HCT116 (cell line): ENCODE results near the gene EXD3. TPM values are rescaled to one million over a fixed set of nuclear protein-coding genes. Genes with fewer than 3 reads are reported as not detected.

ENCODE experiments used
- ATAC-seq: fragments of 200-7000 bp; cut with Tn5 transposase; 2 replicates; pipeline ENCODE4 v1.9.1; 2020; ENCODE audit warnings: mild to moderate bottlenecking, moderate library complexity
- BruUV-seq: library from RNA; stranded (reverse); fragments of 400-500 nt; replicated peaks from 2 replicates; lab custom pipeline; 2021; lab: Mats Ljungman, UMichigan
- CTCF ChIA-PET: fragments of 300-600 bp; sonication (Branson Sonifier 250); formaldehyde crosslinking; loops from one replicate; lab custom pipeline; 2021; ENCODE audit warnings: antibody characterized with exemption; lab: Charles Lee
- POLR2A ChIA-PET: fragments of 300-600, 350-600 bp; sonication (Branson Sonifier 250); formaldehyde crosslinking; loops from one replicate; lab custom pipeline; 2021; ENCODE audit warnings: antibody characterized with exemption; lab: Charles Lee
- RAD21 ChIA-PET, 2 experiments: fragments of 300-600 bp; sonication (Branson Sonifier 250); formaldehyde crosslinking; loops; one replicate each; lab custom pipeline; 2023; ENCODE audit warnings: low total read pairs in 2 of 2; ENCODE audit not compliant: uncharacterized antibody in 2 of 2, unreplicated experiment in 2 of 2, low non-redundant PET in 1 of 2; lab: Charles Lee
- DNase-seq: peaks from one replicate; pipeline ENCODE4 v3.0.0-alpha.2; 2010; ENCODE audit warnings: low read depth, low spot score
- H2AFZ ChIP-seq: fragments of 200-600 bp; shearing (Covaris generic), sonication (generic); 2 replicates; pipeline ENCODE4 v1.6.1; 2017; ENCODE audit warnings: low read depth, mixed run types, mixed read lengths, antibody characterized with exemption, low read length; ENCODE audit not compliant: poor library complexity, severe bottlenecking
- H3K27ac ChIP-seq: 2 replicates; pipeline ENCODE4 v1.5.1; 2012; ENCODE audit warnings: low read depth, low read length
- H3K27me3 ChIP-seq: fragments of 200-600 bp; sonication (generic); 2 replicates; pipeline ENCODE4 v1.6.1; 2016; ENCODE audit warnings: mixed run types, low read length, mixed read lengths; ENCODE audit not compliant: insufficient read depth
- H3K36me3 ChIP-seq, 2 experiments: fragments of 200-500 bp in 1 of 2; fragments of 200-600 bp in 1 of 2; sonication (Bioruptor generic) in 1 of 2; sonication (generic) in 1 of 2; 2 replicates each; pipeline versions ENCODE4 v1.5.1 to v1.6.1; 2014 to 2016; ENCODE audit warnings: low read length in 2 of 2, inconsistent platforms in 1 of 2, mixed read lengths in 1 of 2, mixed run types in 1 of 2; ENCODE audit not compliant: insufficient read depth in 2 of 2, control insufficient read depth in 1 of 2
- H3K4me1 ChIP-seq, 2 experiments: fragments of 200-600 bp in 1 of 2; sonication (generic) in 1 of 2; 2 replicates each; pipeline versions ENCODE4 v1.5.1 to v1.6.1; 2012 to 2017; ENCODE audit warnings: low read length in 2 of 2, inconsistent platforms in 1 of 2, mild to moderate bottlenecking in 1 of 2, mixed read lengths in 1 of 2, mixed run types in 1 of 2, moderate library complexity in 1 of 2; ENCODE audit not compliant: insufficient read depth in 2 of 2, control insufficient read depth in 1 of 2
- H3K4me2 ChIP-seq: fragments of 200-600 bp; sonication (generic); 2 replicates; pipeline ENCODE4 v1.6.1; 2017; ENCODE audit warnings: mixed run types, low read length, mixed read lengths
- H3K4me3 ChIP-seq, 2 experiments: fragments of 200-600 bp in 1 of 2; sonication (generic) in 1 of 2; replicated peaks in 1 of 2; 2 replicates each; pipeline ENCODE4 v1.5.1; 2011 to 2016; ENCODE audit warnings: low read length in 2 of 2, control low read depth in 1 of 2, low read depth in 1 of 2, mild to moderate bottlenecking in 1 of 2, mixed read lengths in 1 of 2, mixed run types in 1 of 2
- H3K79me2 ChIP-seq: fragments of 200-600 bp; sonication (generic); 2 replicates; pipeline ENCODE4 v1.6.1; 2017; ENCODE audit warnings: mild to moderate bottlenecking, mixed run types, low read length, moderate library complexity, mixed read lengths; ENCODE audit not compliant: insufficient read depth
- H3K9ac ChIP-seq: fragments of 200-600 bp; sonication (generic); 2 replicates; pipeline ENCODE4 v1.6.1; 2016; ENCODE audit warnings: low read length, mixed read lengths
- H3K9me2 ChIP-seq: fragments of 200-600 bp; sonication (generic), shearing (Covaris generic); 2 replicates; pipeline ENCODE4 v1.6.1; 2017; ENCODE audit warnings: mixed run types, mild to moderate bottlenecking, moderate library complexity; ENCODE audit not compliant: insufficient read depth
- H3K9me3 ChIP-seq, 2 experiments: fragments of 200-500 bp in 1 of 2; fragments of 200-600 bp in 1 of 2; sonication (Bioruptor generic) in 1 of 2; sonication (generic) in 1 of 2; 2 replicates each; pipeline ENCODE4 v1.6.1; 2014 to 2017; ENCODE audit warnings: low read length in 2 of 2, mixed read lengths in 2 of 2, inconsistent platforms in 1 of 2, low read depth in 1 of 2, mild to moderate bottlenecking in 1 of 2, mixed run types in 1 of 2, moderate library complexity in 1 of 2; ENCODE audit not compliant: control insufficient read depth in 1 of 2, insufficient read depth in 1 of 2
- H4K20me1 ChIP-seq: fragments of 200-600 bp; sonication (generic), shearing (Covaris generic); 2 replicates; pipeline ENCODE4 v1.6.1; 2017; ENCODE audit warnings: mixed run types, mild to moderate bottlenecking, moderate library complexity; ENCODE audit not compliant: insufficient read depth
- CBX3 ChIP-seq: IDR thresholded peaks from 2 replicates; pipeline ENCODE4 v1.6.1; 2012; ENCODE audit warnings: low read depth
- CTCF ChIP-seq, 3 experiments: fragments of 200-600 bp in 1 of 3; sonication (generic) in 1 of 3; IDR thresholded peaks in 2 of 3; conservative IDR thresholded peaks in 1 of 3; 2 replicates each; pipeline ENCODE4 v1.5.1; 2012 to 2017; ENCODE audit warnings: low read depth in 2 of 3, low read length in 2 of 3, antibody characterized with exemption in 1 of 3, borderline replicate concordance in 1 of 3, control low read depth in 1 of 3, mild to moderate bottlenecking in 1 of 3, mixed read lengths in 1 of 3, mixed run types in 1 of 3, moderate library complexity in 1 of 3; ENCODE audit not compliant: insufficient read depth in 1 of 3
- POLR2A ChIP-seq: IDR thresholded peaks from 2 replicates; pipeline ENCODE4 v1.7.0; 2011; ENCODE audit warnings: borderline replicate concordance; ENCODE audit not compliant: insufficient read depth, insufficient read length; ENCODE audit errors: extremely low read depth
- TCF7L2 ChIP-seq: IDR thresholded peaks from 2 replicates; pipeline ENCODE4 v1.7.0; 2011; ENCODE audit warnings: borderline replicate concordance, inconsistent platforms; ENCODE audit not compliant: insufficient read depth, insufficient read length; ENCODE audit errors: extremely low read depth
- YY1 ChIP-seq: IDR thresholded peaks from 2 replicates; pipeline ENCODE4 v1.6.1; 2011; ENCODE audit warnings: low read length, low read depth, moderate library complexity, mild to moderate bottlenecking; ENCODE audit not compliant: insufficient replicate concordance; ENCODE audit errors: extremely low read depth
- intact Hi-C: fragments of 100-400 bp; cut with micrococcal nuclease; formaldehyde crosslinking; loops from 2 replicates; pipeline ENCODE4 v1.10.0; 2022
- total RNA-seq: library from RNA; stranded (reverse); gene quantifications from one replicate; pipeline ENCODE4 v1.2.1, GENCODE V29; 2021; ENCODE audit not compliant: unreplicated experiment
- TF ChIP-seq, protein P1 (sequence below): IDR thresholded peaks from 2 replicates; pipeline ENCODE4 v1.6.1; 2012

The EXD3 gene
- total RNA-seq, 1 experiment from 2014 or later, result 25.4 TPM

- no peak overlapping the region for H3K9ac ChIP-seq
- no peak overlapping the region for H3K4me3 ChIP-seq
- H3K9me3 ChIP-seq, result no peaks in the 10 kb centered on the region
- H4K20me1 ChIP-seq, result no peaks in the 10 kb centered on the region
- RAD21 ChIA-PET, result no interaction called here
- no TSS peak for BruUV-seq
- peaks cover 22 to 51% of the 10 kb centered on the region in 2 experiments for H3K4me1 ChIP-seq
- DNase-seq, result no peak
- H3K4me2 ChIP-seq, result no peak overlapping the region
- POLR2A ChIA-PET, result interaction anchor here (1.4 kb wide), 1 partner anchor 9 kb away, joined by 3 read pairs; no protein-coding TSS in a partner anchor
- CTCF ChIA-PET, result no interaction called here
- no peak for TF ChIP-seq TCF7L2
- no peak for TF ChIP-seq CBX3
- TF ChIP-seq POLR2A, result no peak
- no peak for TF ChIP-seq CTCF (IDR thresholded peaks at IDR 0.05 in 2 of 3, conservative IDR thresholded peaks at IDR 0.05 in 1 of 3; ENCODE audit: borderline replicate concordance in 1 of 3, insufficient read depth in 1 of 3, low read depth in 2 of 3, low read length in 2 of 3)
- no peak for TF ChIP-seq YY1
- TF ChIP-seq, protein P1, sequence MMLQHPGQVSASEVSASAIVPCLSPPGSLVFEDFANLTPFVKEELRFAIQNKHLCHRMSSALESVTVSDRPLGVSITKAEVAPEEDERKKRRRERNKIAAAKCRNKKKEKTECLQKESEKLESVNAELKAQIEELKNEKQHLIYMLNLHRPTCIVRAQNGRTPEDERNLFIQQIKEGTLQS, result no peak
- H3K79me2 ChIP-seq, result no peaks in the 10 kb centered on the region
- H3K27me3 ChIP-seq, result no peaks in the 10 kb centered on the region
- no peaks in the 10 kb centered on the region for H3K36me3 ChIP-seq
- no peaks in the 10 kb centered on the region for H3K9me2 ChIP-seq
- no peak for ATAC-seq
- no peak overlapping the region for H2AFZ ChIP-seq
- intact Hi-C loops, result no loop called here
- H3K27ac ChIP-seq, result no peak overlapping the region
These were observed 116.1 kb downstream of the EXD3 start for GRCh38 chr9:137306850-137307254.
